Esophagus muscularis mucosa (tissue), 4 donors: ENCODE results near the gene SPRR3. TPM values are rescaled to one million over a fixed set of nuclear protein-coding genes. Genes with fewer than 3 reads are reported as not detected.

Experiments
- DNase-seq: peaks from one replicate; pipeline ENCODE4 v3.0.0-alpha.2; 2017; ENCODE audit errors: extremely low spot score
- H3K27ac ChIP-seq, 4 donors: fragments of 200-600 bp; sonication (generic); replicated peaks in 1 of 4; 1 replicate in 3 of 4; 2 replicates in 1 of 4; pipeline ENCODE4 v1.5.1; 2016 to 2019; ENCODE audit warnings: mild to moderate bottlenecking in 1 of 4
- H3K27me3 ChIP-seq, 4 donors: fragments of 200-600 bp; sonication (generic); one replicate each; pipeline versions ENCODE4 v1.5.1 to v1.6.0; 2016 to 2019
- H3K36me3 ChIP-seq, 4 donors: fragments of 200-600 bp; sonication (generic); one replicate each; pipeline ENCODE4 v1.5.1; 2016 to 2019
- H3K4me1 ChIP-seq, 4 donors: fragments of 200-600 bp; sonication (generic); one replicate each; pipeline ENCODE4 v1.5.1; 2016 to 2019
- H3K4me3 ChIP-seq, 4 donors: fragments of 200-600 bp; sonication (generic); 1 replicate in 2 of 4; 2 replicates in 2 of 4; pipeline ENCODE4 v1.5.1; 2016 to 2019; ENCODE audit warnings: mild to moderate bottlenecking in 4 of 4, moderate library complexity in 1 of 4
- H3K9me3 ChIP-seq, 4 donors: fragments of 200-600 bp; sonication (generic); 1 replicate in 3 of 4; 2 replicates in 1 of 4; pipeline ENCODE4 v1.5.1; 2016 to 2019
- EP300 ChIP-seq: sonication (generic); formaldehyde crosslinking; IDR thresholded peaks from one replicate; pipeline ENCODE4 v1.6.1; 2017; ENCODE audit warnings: antibody characterized with exemption
- POLR2A ChIP-seq: fragments of 450-650 bp; IDR thresholded peaks from one replicate; pipeline ENCODE4 v1.6.1; 2017; ENCODE audit warnings: antibody characterized with exemption, moderate library complexity, mild to moderate bottlenecking, low read depth
- POLR2AphosphoS5 ChIP-seq, 2 donors: sonication (generic); formaldehyde crosslinking; IDR thresholded peaks; one replicate each; pipeline ENCODE4 v1.6.1; 2017; ENCODE audit warnings: antibody characterized with exemption in 2 of 2
- WGBS: methylation state at CpG from one replicate; pipeline ENCODE4 v1.1.5; 2018; 5-methylcytosine and 5-hydroxymethylcytosine counted together
- intact Hi-C: fragments of 100-400 bp; cut with DNase I; formaldehyde crosslinking; loops from one replicate; pipeline ENCODE4 v1.15.1; 2023
- total RNA-seq, 4 donors: library from RNA; depleted of rRNA; stranded (reverse); fragments of >200 nt; gene quantifications; one replicate each; pipeline versions ENCODE4 v1.1.0 to v1.2.1, GENCODE V29; 2016
- TF ChIP-seq, protein P1 (sequence below), 3 experiments: fragments of 200-600 bp in 2 of 3; fragments of 450-650 bp in 1 of 3; sonication (generic) in 2 of 3; IDR thresholded peaks; one replicate each; pipeline ENCODE4 v1.5.1; 2017 to 2019; ENCODE audit warnings: antibody characterized with exemption in 3 of 3, mild to moderate bottlenecking in 2 of 3, moderate library complexity in 1 of 3

Gene SPRR3
- total RNA-seq, 4 donors from 2014 or later = 1.6 to 5.0 TPM; not detected in 2

DNA sequence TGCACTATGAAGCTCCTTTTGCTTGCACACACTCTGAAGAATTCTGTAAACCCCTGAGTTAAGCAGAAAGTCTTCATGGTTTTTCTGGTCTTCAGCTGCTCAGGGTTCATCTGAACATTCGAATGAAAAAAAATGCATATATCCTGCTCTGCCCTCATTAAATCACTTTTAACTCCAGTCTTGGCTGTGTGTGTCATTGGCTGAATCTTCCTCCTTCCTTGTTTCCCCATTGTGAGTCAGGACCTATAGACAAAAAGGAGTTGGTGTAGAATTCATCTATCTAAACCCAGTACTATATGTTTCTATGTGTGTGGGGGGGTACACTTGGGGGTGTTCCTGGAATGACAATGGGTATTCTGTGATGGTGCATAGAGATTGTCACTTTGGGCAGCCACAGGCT is 22.9 kb downstream of the SPRR3 start:
- Histone ChIP-seq H3K4me1 (no peaks in the 10 kb centered on the region), H3K27ac (no peak overlapping the region), H3K36me3 (no peaks in the 10 kb centered on the region), H3K4me3 (no peak overlapping the region), H3K27me3 (no peaks in the 10 kb centered on the region), H3K9me3 (no peaks in the 10 kb centered on the region)
- intact Hi-C loops = no loop called here
- DNase-seq = peak; percentile 45
- TF ChIP-seq, protein P1, sequence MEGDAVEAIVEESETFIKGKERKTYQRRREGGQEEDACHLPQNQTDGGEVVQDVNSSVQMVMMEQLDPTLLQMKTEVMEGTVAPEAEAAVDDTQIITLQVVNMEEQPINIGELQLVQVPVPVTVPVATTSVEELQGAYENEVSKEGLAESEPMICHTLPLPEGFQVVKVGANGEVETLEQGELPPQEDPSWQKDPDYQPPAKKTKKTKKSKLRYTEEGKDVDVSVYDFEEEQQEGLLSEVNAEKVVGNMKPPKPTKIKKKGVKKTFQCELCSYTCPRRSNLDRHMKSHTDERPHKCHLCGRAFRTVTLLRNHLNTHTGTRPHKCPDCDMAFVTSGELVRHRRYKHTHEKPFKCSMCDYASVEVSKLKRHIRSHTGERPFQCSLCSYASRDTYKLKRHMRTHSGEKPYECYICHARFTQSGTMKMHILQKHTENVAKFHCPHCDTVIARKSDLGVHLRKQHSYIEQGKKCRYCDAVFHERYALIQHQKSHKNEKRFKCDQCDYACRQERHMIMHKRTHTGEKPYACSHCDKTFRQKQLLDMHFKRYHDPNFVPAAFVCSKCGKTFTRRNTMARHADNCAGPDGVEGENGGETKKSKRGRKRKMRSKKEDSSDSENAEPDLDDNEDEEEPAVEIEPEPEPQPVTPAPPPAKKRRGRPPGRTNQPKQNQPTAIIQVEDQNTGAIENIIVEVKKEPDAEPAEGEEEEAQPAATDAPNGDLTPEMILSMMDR (IDR thresholded peaks at IDR 0.05) = no peak
- TF ChIP-seq POLR2A = no peak
- no peak for TF ChIP-seq POLR2AphosphoS5 (IDR thresholded peaks at IDR 0.05)
- TF ChIP-seq EP300 = no peak
- 80% methylated on average over 1 of the region's 1 CpG for WGBS

DNA sequence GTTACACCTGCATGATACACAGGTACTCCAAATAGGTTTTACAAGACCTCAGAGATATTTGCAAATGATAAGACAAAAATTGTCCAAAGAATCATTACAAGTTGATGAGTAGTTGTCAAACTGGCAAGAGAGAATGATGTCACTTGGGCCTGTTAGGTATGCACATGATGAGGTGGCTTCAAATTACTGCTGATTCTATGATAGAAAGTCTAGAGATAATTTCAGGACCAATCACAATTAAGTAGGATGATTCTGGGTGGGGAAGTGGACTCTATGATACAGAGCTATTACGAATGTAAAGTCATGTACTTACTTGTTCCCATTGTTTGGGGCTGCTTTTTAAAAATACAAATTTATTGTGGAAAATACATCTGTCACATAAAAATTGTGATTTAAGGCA is 24.2 kb downstream of the SPRR3 start:
- Histone ChIP-seq H3K4me1 (no peaks in the 10 kb centered on the region), H3K9me3 (no peaks in the 10 kb centered on the region), H3K27ac (no peak overlapping the region), H3K36me3 (no peaks in the 10 kb centered on the region), H3K4me3 (no peak overlapping the region), H3K27me3 (no peaks in the 10 kb centered on the region)
- intact Hi-C loops = no loop called here
- no peak for TF ChIP-seq POLR2A
- DNase-seq = no peak
- WGBS = 86% methylated on average over 1 of the region's 1 CpG

DNA sequence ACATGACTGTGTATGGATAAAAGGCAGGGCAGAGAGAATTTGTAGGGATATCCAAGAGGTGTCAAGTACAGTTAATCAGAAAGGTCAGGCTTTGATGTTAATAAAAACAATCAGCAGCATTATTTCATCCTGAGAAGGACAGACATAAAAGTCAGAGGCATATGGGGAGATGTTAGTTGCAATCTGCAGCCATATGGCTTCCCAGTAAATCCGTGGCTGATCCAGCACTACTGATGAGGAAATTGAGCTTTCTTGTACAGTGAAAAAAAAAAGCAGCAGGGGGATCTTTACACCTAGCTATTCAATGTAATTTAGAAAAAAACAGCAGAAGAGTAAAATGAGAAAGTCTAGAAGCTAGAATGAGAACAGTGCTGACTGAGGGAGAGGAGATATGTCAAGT is 27.2 kb downstream of the SPRR3 start:
- DNase-seq = no peak
- intact Hi-C loops = no loop called here

DNA sequence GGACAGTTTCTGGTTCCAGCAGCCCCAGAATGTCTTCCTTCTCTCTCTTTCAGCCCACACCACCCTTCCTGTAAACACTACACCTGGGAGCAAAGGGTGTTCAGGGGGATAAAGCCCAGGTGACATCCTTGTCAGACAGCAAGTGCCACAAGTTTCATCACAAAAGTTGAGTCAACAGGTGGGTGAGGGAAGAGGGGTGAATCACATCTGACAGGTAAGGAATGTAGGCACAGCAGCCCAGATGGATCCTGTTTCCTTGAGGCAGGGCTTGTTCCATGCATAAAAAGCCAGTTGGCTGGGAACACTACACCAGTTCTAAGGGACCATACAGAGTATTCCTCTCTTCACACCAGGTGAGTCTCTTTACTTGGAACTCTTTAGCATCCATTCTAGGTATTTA is 29.3 kb downstream of the SPRR3 start, which contains the start of gene SPRR1B:
SPRR1B (plus strand) TSS at position 309 of the 400 bp plus-strand sequence. CDS start 1,143 bp downstream, outside the sequence.
- no peaks in the 10 kb centered on the region for H3K27me3 ChIP-seq
- DNase-seq = no peak
- no peak for TF ChIP-seq EP300
- no peak for TF ChIP-seq POLR2AphosphoS5 (IDR thresholded peaks at IDR 0.05)
- TF ChIP-seq POLR2A = no peak
- TF ChIP-seq, protein P1 (IDR thresholded peaks at IDR 0.05) = no peak

More for the DNA sequence above, 27.2 kb downstream of the SPRR3 start:
- 65% methylated on average over 1 of the region's 1 CpG for WGBS
- no peak overlapping the region for H3K27ac ChIP-seq
- H3K4me1 ChIP-seq = no peaks in the 10 kb centered on the region
- H3K9me3 ChIP-seq = no peaks in the 10 kb centered on the region
- TF ChIP-seq, protein P1 (IDR thresholded peaks at IDR 0.05) = no peak
- TF ChIP-seq EP300 (no peak), POLR2AphosphoS5 (IDR thresholded peaks at IDR 0.05) (no peak), POLR2A (no peak)
- H3K36me3 ChIP-seq = no peaks in the 10 kb centered on the region
- H3K27me3 ChIP-seq = no peaks in the 10 kb centered on the region
- H3K4me3 ChIP-seq = no peak overlapping the region

DNA sequence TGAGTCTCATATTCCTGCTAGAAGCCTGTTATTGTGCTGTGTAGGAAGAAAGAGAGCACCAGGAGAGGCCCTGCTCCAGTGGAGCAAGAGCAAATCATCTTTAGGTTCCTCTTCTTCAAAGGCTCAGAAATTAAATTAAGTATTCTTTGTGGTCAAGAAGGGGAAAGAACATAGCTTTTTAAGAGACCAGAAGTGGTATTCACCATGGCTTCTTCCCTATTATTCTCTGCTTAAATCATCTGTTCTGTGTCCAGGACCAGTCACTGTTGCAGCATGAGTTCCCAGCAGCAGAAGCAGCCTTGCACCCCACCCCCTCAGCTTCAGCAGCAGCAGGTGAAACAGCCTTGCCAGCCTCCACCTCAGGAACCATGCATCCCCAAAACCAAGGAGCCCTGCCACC is 30.5 kb downstream of the SPRR3 start:
- Histone ChIP-seq H3K27me3 (no peaks in the 10 kb centered on the region), H3K9me3 (no peaks in the 10 kb centered on the region), H3K4me3 (no peak overlapping the region), H3K27ac (no peak overlapping the region), H3K36me3 (no peaks in the 10 kb centered on the region), H3K4me1 (no peaks in the 10 kb centered on the region)
- no peak for DNase-seq
- TF ChIP-seq, protein P1 (IDR thresholded peaks at IDR 0.05) = no peak
- TF ChIP-seq POLR2AphosphoS5 (IDR thresholded peaks at IDR 0.05) = no peak
- TF ChIP-seq EP300 = no peak
- TF ChIP-seq POLR2A = no peak
- intact Hi-C loops = no loop called here

More for the DNA sequence above, 29.3 kb downstream of the SPRR3 start, which contains the start of gene SPRR1B:
- no peak within 1 kb of the TSS for H3K4me3 ChIP-seq
- intact Hi-C loops = no loop called here
- no peak within 1 kb of the TSS for H3K27ac ChIP-seq
- H3K4me1 ChIP-seq = no peaks in the 10 kb centered on the region
- H3K9me3 ChIP-seq = no peaks in the 10 kb centered on the region
- no peaks in the 10 kb centered on the region for H3K36me3 ChIP-seq
